ENCODE data around the gene ENDOV.

Gene ENDOV

GRCh38 chr17:80372456-80372855 is 42.5 kb upstream of the ENDOV start:
- H3K4me2 ChIP-seq (ENCODE audit: low read length) = no peak overlapping the region
- peaks cover 84% of the 10 kb centered on the region for H3K36me3 ChIP-seq (replicated peaks; ENCODE audit: low read depth, low read length)
- no peaks in the 10 kb centered on the region for H3K4me1 ChIP-seq (ENCODE audit: low read length)
- H3K9ac ChIP-seq (ENCODE audit: low read length) = no peak overlapping the region
- peaks cover 3% of the 10 kb centered on the region; the same call in 1 of the 2 replicates for H4K20me1 ChIP-seq (ENCODE audit: insufficient read depth, low read length)
- H3K4me3 ChIP-seq (ENCODE audit: low read length) = no peak overlapping the region
- no peaks in the 10 kb centered on the region for H3K9me3 ChIP-seq (ENCODE audit: insufficient read depth, low read length)
- no peaks in the 10 kb centered on the region for H3K27me3 ChIP-seq (ENCODE audit: low read depth, low read length)
- TF ChIP-seq EZH2phosphoT487 (IDR thresholded peaks at IDR 0.05; ENCODE audit: low read depth) = no peak
- TF ChIP-seq, protein P1, sequence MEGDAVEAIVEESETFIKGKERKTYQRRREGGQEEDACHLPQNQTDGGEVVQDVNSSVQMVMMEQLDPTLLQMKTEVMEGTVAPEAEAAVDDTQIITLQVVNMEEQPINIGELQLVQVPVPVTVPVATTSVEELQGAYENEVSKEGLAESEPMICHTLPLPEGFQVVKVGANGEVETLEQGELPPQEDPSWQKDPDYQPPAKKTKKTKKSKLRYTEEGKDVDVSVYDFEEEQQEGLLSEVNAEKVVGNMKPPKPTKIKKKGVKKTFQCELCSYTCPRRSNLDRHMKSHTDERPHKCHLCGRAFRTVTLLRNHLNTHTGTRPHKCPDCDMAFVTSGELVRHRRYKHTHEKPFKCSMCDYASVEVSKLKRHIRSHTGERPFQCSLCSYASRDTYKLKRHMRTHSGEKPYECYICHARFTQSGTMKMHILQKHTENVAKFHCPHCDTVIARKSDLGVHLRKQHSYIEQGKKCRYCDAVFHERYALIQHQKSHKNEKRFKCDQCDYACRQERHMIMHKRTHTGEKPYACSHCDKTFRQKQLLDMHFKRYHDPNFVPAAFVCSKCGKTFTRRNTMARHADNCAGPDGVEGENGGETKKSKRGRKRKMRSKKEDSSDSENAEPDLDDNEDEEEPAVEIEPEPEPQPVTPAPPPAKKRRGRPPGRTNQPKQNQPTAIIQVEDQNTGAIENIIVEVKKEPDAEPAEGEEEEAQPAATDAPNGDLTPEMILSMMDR (IDR thresholded peaks at IDR 0.05; ENCODE audit: low read depth, low read length) = no peak
- H3K79me2 ChIP-seq (ENCODE audit: low read length) = no peaks in the 10 kb centered on the region
- H3K27ac ChIP-seq (ENCODE audit: low read length) = no peak overlapping the region
- H2AFZ ChIP-seq (ENCODE audit: low read depth, low read length) = no peak overlapping the region

- no peak for TF ChIP-seq EZH2phosphoT487 (IDR thresholded peaks at IDR 0.05; ENCODE audit: low read depth)
- TF ChIP-seq, protein P1 (IDR thresholded peaks at IDR 0.05; ENCODE audit: low read depth, low read length) = no peak
- H3K36me3 ChIP-seq (replicated peaks; ENCODE audit: low read depth, low read length) = peaks cover 84% of the 10 kb centered on the region
- no peaks in the 10 kb centered on the region for H3K9me3 ChIP-seq (ENCODE audit: insufficient read depth, low read length)
- H3K4me1 ChIP-seq (ENCODE audit: low read length) = no peaks in the 10 kb centered on the region
- H3K4me2 ChIP-seq (ENCODE audit: low read length) = no peak overlapping the region
- no peak overlapping the region for H3K4me3 ChIP-seq (ENCODE audit: low read length)
- no peak overlapping the region for H2AFZ ChIP-seq (ENCODE audit: low read depth, low read length)
- H4K20me1 ChIP-seq (ENCODE audit: insufficient read depth, low read length) = peaks cover 4% of the 10 kb centered on the region; the same call in 1 of the 2 replicates
- H3K79me2 ChIP-seq (ENCODE audit: low read length) = no peaks in the 10 kb centered on the region
- H3K9ac ChIP-seq (ENCODE audit: low read length) = no peak overlapping the region
- H3K27me3 ChIP-seq (ENCODE audit: low read depth, low read length) = no peaks in the 10 kb centered on the region
- H3K27ac ChIP-seq (ENCODE audit: low read length) = no peak overlapping the region
These were observed 41.9 kb upstream of the ENDOV start for GRCh38 chr17:80372922-80373570.

DNA sequence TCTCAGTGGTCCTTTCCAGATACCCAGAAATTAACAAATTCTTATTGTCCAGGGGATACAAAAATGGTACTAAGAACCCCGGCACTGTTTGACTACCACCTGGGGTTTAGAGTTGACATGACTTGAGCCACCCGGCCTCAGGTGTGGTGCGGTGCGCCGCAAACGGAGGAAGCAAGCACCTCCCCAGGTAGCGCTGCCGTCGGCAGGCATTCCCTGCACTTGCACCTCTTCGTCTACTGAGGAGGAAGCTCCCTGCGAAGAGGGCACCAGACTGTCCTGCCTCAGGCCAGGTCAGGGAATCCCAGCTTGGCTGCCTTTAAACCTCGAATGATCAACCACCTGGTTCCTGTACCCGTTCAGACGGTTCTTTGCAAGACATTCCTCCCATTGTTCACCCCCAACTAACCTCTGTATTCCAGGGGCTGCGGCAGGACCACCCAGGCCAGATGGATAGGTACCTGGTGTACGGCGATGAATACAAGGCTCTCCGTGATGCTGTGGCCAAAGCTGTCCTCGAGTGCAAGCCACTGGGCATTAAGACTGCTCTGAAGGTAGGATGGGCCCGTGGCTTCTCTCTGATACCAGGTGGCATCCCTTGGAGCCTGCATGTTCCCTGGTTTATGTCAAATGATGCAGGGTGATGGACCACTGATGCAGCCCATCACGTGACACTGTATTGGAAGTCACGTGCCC is 40.8 kb upstream of the ENDOV start:
- no peak for TF ChIP-seq EZH2phosphoT487 (IDR thresholded peaks at IDR 0.05; ENCODE audit: low read depth)
- TF ChIP-seq, protein P1 (IDR thresholded peaks at IDR 0.05; ENCODE audit: low read depth, low read length) = no peak
- Histone ChIP-seq H3K4me3 (ENCODE audit: low read length) (no peak overlapping the region), H3K36me3 (replicated peaks; ENCODE audit: low read depth, low read length) (peaks cover 85% of the 10 kb centered on the region)

DNA sequence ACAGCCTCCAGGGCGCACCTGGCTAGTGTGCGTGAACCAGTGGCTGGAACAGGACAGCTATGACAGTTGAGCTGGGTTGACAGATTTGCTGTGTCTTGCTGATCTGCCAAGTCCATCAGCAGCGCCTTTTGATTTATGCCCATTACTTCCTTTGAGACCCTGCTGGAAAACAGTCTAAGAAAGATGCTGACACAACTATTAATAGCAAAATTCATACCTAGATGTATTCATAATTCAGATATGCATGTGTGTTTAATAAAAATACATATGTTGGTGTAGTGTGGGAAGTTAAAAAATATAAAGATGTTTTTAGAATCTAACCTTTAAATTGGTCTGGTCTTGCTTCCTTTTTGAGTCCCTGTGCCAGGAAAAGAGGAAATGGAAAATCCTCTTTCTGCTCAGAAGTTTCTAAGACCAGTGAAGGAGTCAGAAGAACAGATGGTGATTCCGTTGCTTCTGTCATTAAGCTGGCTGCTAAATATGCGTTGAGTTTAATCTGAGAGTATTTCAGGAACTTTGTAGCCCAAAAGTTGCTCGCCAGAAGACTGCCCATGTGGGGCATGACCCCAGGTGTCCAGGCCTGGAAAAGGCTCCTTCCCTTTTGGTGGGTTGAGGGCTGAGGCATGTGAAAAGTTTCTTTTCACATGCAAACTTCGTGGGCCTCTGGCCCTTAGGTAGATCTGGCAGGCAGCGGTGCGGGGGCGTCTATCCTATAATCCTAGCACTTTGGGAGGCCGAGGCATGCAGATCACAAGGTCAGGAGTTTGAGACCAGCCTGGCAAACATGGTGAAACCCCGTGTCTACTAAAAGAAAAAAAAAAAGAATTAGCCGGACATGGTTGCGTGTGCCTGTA is 40.0 kb upstream of the ENDOV start:
- Histone ChIP-seq H3K36me3 (replicated peaks; ENCODE audit: low read depth, low read length) (peaks cover 85% of the 10 kb centered on the region), H3K4me1 (ENCODE audit: low read length) (no peaks in the 10 kb centered on the region), H3K9ac (ENCODE audit: low read length) (no peak overlapping the region), H3K27ac (ENCODE audit: low read length) (no peak overlapping the region), H3K79me2 (ENCODE audit: low read length) (no peaks in the 10 kb centered on the region), H3K4me3 (ENCODE audit: low read length) (no peak overlapping the region), H3K9me3 (ENCODE audit: insufficient read depth, low read length) (no peaks in the 10 kb centered on the region), H2AFZ (ENCODE audit: low read depth, low read length) (no peak overlapping the region), H4K20me1 (ENCODE audit: insufficient read depth, low read length) (peaks cover 4% of the 10 kb centered on the region; the same call in 1 of the 2 replicates), H3K27me3 (ENCODE audit: low read depth, low read length) (no peaks in the 10 kb centered on the region), H3K4me2 (ENCODE audit: low read length) (no peak overlapping the region)
- TF ChIP-seq, protein P1 (IDR thresholded peaks at IDR 0.05; ENCODE audit: low read depth, low read length) = no peak
- TF ChIP-seq EZH2phosphoT487 (IDR thresholded peaks at IDR 0.05; ENCODE audit: low read depth) = no peak

More for the DNA sequence above, 40.8 kb upstream of the ENDOV start:
- peaks cover 4% of the 10 kb centered on the region; the same call in 1 of the 2 replicates for H4K20me1 ChIP-seq (ENCODE audit: insufficient read depth, low read length)
- H3K79me2 ChIP-seq (ENCODE audit: low read length) = no peaks in the 10 kb centered on the region
- H3K4me1 ChIP-seq (ENCODE audit: low read length) = no peaks in the 10 kb centered on the region
- H3K27ac ChIP-seq (ENCODE audit: low read length) = no peak overlapping the region
- H3K9ac ChIP-seq (ENCODE audit: low read length) = no peak overlapping the region
- no peaks in the 10 kb centered on the region for H3K27me3 ChIP-seq (ENCODE audit: low read depth, low read length)
- no peaks in the 10 kb centered on the region for H3K9me3 ChIP-seq (ENCODE audit: insufficient read depth, low read length)
- no peak overlapping the region for H3K4me2 ChIP-seq (ENCODE audit: low read length)
- H2AFZ ChIP-seq (ENCODE audit: low read depth, low read length) = no peak overlapping the region

All from OCI-LY3 (cell line).